ENCODE results near the gene DGKB.

Gene DGKB

DNA sequence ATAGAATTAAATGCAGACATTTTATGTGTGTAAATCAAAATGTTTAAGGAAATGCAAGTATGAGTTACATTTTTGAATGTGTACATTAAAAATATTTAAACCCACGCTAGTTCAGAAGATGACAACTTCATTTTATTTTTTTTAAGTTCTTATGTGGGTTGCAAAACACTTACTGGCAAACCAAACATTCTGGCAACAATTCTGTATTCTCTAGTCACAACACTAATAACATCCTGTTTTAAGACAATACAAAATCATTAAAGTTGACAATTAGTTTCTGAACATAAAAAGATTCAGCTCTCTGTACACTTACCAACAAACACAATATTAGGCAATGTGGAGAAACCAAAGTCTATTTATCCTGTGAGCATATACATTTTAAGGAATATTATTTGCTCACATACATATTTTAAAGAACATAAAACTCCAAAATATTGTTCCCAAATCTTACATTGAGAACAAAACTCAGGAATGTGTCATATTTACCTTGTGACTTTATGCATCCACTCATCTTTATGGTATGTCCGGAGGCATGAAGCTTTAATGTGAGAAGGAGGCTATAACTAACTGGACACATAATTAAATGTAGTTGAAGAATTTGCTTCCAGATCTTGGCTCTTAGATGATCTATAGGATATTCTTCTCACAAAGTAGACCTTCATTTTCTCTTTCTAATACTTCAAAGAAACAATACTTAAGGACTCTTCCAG, 134.7 kb downstream of the DGKB start:
- no peak for TF ChIP-seq CTCF (IDR thresholded peaks at IDR 0.05; ENCODE audit: low read depth, low read length)
- no peak for DNase-seq (ENCODE audit: extremely low read depth, low read depth)

- peak; percentile 31 for DNase-seq (ENCODE audit: extremely low read depth, low read depth)
- TF ChIP-seq CTCF (IDR thresholded peaks at IDR 0.05; ENCODE audit: low read depth, low read length), result no peak
Observed at GRCh38 chr7:14766747-14767146, 135.8 kb downstream of the DGKB start.

GRCh38 chr7:14765731-14766130, 136.8 kb downstream of the DGKB start:
- no peak for DNase-seq (ENCODE audit: extremely low read depth, low read depth)
- no peak for TF ChIP-seq CTCF (IDR thresholded peaks at IDR 0.05; ENCODE audit: low read depth, low read length)

GRCh38 chr7:14762561-14762960, 140.0 kb downstream of the DGKB start:
- TF ChIP-seq CTCF (IDR thresholded peaks at IDR 0.05; ENCODE audit: low read depth, low read length), result no peak
- no peak for DNase-seq (ENCODE audit: extremely low read depth, low read depth)

DNA sequence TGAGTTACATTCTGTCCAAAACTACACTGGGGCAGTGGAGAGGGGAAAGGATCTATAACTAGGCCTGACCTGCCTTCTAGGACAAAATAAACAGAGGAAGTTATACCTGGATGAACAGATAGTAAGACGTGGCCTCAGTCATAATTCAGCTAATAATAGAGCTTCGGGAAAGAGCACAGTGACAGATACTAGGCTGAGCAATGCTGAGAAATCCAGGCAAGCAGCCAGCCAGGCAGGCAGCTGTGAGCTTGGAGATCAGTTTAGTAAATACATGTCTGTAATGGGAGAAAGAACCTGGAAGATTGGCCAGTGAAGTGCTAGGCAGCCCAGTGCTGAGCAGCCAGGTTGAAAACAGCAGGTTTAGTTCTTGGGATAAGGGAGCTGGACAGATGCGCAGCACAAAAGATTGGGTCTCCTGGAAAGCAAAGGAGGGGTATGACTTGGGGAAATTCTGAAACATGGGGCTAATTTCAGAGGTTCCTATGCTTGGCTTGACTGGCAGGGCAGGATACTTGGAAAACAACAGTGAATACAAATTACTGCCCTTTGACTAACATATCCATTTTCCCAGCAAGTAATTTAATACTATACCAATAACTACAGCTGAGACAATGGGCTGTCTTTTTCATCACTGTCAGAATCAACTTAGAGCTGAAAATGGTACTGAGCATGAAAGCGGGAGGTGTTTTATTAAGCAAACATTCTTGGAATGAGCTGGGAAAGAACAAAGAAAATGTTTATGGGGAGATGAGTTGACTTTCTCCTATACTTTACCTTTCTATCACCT, 140.8 kb downstream of the DGKB start:
- DNase-seq (ENCODE audit: extremely low read depth, low read depth), result peak; percentile 64
- no peak for TF ChIP-seq CTCF (IDR thresholded peaks at IDR 0.05; ENCODE audit: low read depth, low read length)

GRCh38 chr7:14760730-14761478, 141.6 kb downstream of the DGKB start:
- no peak for TF ChIP-seq CTCF (IDR thresholded peaks at IDR 0.05; ENCODE audit: low read depth, low read length)
- no peak for DNase-seq (ENCODE audit: extremely low read depth, low read depth)

DNA sequence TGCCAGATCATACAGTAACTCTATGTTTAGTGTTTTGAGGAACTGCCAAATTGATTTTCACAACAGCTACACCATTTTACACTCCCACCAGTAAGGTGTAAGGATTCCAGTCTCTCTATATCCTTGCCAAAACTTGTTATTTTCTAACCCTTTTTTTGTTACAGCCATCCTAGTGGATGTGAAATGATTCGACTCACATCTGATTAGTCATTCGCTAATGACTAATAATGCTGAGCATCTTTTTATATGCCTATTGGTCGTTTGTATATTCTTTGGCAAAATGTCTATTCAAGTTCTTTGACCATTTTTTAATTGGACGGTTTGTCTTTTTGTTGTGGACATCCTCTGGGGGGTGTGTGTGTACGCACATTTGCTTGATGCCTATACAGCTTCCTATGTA, 142.8 kb downstream of the DGKB start:
- no peak for TF ChIP-seq CTCF (IDR thresholded peaks at IDR 0.05; ENCODE audit: low read depth, low read length)
- DNase-seq (ENCODE audit: extremely low read depth, low read depth), result no peak
